Hepatocyte (in vitro differentiated cells): ENCODE results near the gene WBP11.
"Not testable (repeated sequence)": the region's sequence is repeated elsewhere in the genome, so short reads cannot be mapped to it uniquely, and the experiment has no call there.

ENCODE experiments used
- EZH2 ChIP-seq: fragments of 200-600 bp; sonication (generic); IDR thresholded peaks from 2 replicates; pipeline ENCODE4 v1.6.1; 2016; ENCODE audit warnings: antibody characterized with exemption, mild to moderate bottlenecking, borderline replicate concordance
- EZH2phosphoT487 ChIP-seq: fragments of 200-600 bp; sonication (generic); IDR thresholded peaks from one replicate; pipeline ENCODE4 v1.6.1; 2018; ENCODE audit warnings: antibody characterized with exemption, mild to moderate bottlenecking, low read depth, moderate library complexity; ENCODE audit not compliant: unreplicated experiment, severe bottlenecking
- TF ChIP-seq, protein P1 (sequence below): fragments of 200-600 bp; sonication (generic); IDR thresholded peaks from 2 replicates; pipeline ENCODE4 v1.5.1; 2016; ENCODE audit warnings: antibody characterized with exemption, mild to moderate bottlenecking; ENCODE audit not compliant: poor library complexity

DNA sequence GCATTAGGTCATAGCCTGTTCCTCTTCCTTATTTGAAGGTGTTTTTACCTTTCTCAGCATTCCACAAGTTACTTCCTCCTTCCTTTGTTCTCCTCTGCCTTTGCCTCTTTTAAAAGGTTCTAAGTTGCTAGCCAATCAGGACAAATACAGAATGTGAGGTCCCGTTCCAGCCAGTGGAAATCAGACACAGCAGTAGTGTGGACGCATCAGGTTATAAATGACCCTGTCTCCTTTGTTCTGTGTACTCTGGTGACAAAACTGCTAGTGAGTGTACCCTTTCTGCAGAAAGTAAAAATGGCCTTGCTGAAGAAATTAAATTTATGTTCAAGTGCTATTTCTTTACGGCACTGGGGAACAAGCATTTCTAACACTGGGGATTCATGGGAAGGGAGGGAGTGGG is 37.3 kb downstream of the WBP11 start:
- TF ChIP-seq, protein P1, sequence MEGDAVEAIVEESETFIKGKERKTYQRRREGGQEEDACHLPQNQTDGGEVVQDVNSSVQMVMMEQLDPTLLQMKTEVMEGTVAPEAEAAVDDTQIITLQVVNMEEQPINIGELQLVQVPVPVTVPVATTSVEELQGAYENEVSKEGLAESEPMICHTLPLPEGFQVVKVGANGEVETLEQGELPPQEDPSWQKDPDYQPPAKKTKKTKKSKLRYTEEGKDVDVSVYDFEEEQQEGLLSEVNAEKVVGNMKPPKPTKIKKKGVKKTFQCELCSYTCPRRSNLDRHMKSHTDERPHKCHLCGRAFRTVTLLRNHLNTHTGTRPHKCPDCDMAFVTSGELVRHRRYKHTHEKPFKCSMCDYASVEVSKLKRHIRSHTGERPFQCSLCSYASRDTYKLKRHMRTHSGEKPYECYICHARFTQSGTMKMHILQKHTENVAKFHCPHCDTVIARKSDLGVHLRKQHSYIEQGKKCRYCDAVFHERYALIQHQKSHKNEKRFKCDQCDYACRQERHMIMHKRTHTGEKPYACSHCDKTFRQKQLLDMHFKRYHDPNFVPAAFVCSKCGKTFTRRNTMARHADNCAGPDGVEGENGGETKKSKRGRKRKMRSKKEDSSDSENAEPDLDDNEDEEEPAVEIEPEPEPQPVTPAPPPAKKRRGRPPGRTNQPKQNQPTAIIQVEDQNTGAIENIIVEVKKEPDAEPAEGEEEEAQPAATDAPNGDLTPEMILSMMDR, result not testable (repeated sequence)
- not testable (repeated sequence) for TF ChIP-seq EZH2, EZH2phosphoT487
